Measurements from ENCODE around the gene PBX3.

GRCh38 chr9:125829743-125830142, 82.6 kb downstream of the PBX3 start:
- TF ChIP-seq CTCF (IDR thresholded peaks at IDR 0.05) (no peak), POLR2A (IDR thresholded peaks at IDR 0.05) (no peak)
